Adrenal gland (tissue), 5 donors: ENCODE measurements around the gene SGPL1.

Source experiments
- CTCF ChIP-seq, 6 experiments: fragments of 450-650 bp in 4 of 6; fragments of 200-600 bp in 2 of 6; sonication (generic) in 1 of 6; IDR thresholded peaks; 1 replicate in 5 of 6; 2 replicates in 1 of 6; pipeline versions ENCODE4 v1.5.1 to v1.8.0; 2016 to 2021; ENCODE audit warnings: antibody characterized with exemption in 6 of 6, mild to moderate bottlenecking in 2 of 6, moderate library complexity in 1 of 6
- POLR2A ChIP-seq, 2 donors: fragments of 450-650 bp; IDR thresholded peaks; one replicate each; pipeline ENCODE4 v1.6.1; 2017; ENCODE audit warnings: antibody characterized with exemption in 2 of 2, mild to moderate bottlenecking in 2 of 2, moderate library complexity in 1 of 2
- donor health status: DM: no; HTN: no; CAD: no.

- no peak for TF ChIP-seq CTCF (IDR thresholded peaks at IDR 0.05)
- no peak for TF ChIP-seq POLR2A (IDR thresholded peaks at IDR 0.05)
Measured at GRCh38 chr10:70810967-70811366, 4.8 kb upstream of the SGPL1 start.
